NCI-H510A treated with DMSO at 0.1 percent for 48 hours (cell line): ENCODE results near the gene TSEN34.
A peak's percentile ranks its signal among the peaks of the same experiment; 100 is the strongest.

Source experiments
- DNase-seq: peaks from one replicate; lab custom pipeline; 2025; lab: John Stamatoyannopoulos, UW

The TSEN34 gene

GRCh38 chr19:54191011-54191810 lies at the start of gene TSEN34:
Gene TSEN34 (plus strand): TSS chr19:54191308. CDS start chr19:54191365, 57 bp downstream.
- DNase-seq = peak; percentile 69

DNA sequence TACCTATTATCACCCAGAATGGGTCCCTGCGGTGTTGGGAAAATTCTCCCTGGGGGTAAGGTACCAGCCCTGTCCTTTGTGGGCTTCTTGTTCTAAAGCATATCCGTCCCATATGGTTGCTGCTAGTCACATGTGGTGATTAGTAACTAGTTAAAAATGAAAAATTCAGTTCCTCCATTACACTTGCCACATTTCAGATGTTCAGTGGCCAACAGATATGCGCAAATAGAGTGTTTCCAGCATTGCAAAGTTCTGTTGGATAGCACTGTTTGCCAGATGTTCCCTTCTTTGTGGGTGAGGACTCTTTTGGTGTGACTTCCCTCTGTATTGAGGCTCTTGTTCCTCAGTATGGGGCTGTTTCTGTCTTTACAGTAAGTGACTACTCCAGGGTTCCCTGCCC lies 49.8 kb upstream of the TSEN34 start:
- DNase-seq = no peak

DNA sequence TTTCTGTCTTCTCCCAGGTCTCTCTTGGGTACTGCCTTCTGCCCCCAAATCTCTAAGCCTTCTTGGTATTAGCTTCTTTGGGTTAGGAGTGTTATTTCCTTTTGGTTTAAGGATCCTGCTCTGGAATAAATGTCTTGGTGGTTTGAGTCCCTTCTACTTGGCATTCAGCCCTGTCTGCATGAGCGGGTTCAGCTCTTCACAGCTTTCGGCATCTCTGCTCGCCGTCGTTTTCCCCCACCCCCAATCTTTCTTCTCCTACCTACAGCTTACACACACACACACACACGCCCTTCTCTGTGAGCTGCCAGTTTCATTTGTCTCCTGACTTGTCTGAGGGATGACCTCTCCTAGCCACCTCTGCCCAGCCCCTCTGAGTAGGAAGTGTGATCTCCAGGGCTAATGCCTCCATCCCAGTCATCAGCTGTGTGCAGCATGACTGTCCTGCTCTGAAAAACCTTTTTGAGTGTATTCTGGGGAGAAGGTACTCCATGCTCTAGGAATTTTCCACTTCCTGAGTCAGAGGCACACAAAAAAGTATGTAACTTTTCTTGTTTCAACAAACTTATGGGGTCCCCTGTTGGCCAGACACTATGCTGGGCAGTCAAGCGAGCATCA lies 48.8 kb upstream of the TSEN34 start:
- no peak for DNase-seq

DNA sequence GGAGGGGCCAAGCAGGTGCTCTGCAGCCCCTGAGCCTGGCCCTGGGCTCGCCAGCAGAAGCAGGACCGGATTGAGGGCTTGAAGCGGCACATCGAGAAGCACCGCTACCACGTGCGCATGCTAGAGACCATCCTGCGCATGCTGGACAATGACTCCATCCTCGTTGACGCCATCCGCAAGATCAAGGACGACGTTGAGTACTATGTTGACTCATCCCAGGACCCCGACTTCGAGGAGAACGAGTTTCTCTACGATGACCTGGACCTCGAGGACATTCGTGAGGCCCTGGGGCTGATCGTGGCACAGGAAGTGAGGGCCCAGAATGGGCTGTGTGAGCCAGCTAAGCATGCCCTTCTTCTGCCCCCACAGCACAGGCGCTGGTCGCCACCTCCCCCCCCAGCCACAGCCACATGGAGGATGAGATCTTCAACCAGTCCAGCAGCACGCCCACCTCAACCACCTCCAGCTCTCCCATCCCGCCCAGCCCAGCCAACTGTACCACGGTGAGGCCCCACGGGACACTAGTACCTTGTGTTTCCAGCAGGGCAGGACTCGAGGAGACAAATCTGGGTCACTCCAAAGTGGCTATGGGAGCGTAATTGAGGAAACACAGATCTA lies 45.5 kb upstream of the TSEN34 start:
- no peak for DNase-seq

DNA sequence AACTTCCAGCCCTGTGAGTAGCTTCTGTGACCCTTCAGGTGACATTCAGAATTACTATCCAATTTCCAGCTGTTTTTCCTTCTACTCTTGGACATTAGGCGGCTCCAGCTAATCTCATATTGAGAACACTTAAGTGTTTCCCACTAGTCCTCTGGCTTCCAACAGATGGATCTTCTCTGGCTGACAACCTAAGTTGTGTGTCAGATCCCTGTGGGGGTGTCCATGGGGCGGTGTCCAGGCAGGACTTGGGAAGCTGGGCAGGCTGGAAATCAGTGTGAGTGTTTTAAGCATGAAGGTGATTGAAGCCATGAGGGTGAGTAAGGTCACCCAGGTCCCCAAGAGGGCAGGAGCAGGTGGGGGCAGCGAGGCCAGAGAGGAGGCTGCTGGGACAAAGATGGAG lies 43.4 kb upstream of the TSEN34 start:
- no peak for DNase-seq

DNA sequence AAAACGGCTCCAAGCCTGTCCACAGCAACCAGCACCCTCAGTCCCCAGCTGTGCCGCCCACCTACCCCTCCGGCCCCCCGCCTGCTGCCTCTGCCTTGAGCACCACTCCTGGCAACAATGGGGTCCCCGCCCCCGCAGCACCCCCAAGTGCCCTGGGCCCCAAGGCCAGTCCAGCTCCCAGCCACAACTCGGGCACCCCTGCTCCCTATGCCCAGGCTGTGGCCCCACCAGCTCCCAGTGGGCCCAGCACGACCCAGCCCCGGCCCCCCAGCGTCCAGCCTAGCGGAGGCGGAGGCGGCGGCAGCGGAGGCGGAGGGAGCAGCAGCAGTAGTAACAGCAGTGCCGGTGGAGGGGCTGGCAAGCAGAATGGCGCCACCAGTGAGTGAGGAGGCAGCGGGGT lies 43.0 kb upstream of the TSEN34 start:
- no peak for DNase-seq

DNA sequence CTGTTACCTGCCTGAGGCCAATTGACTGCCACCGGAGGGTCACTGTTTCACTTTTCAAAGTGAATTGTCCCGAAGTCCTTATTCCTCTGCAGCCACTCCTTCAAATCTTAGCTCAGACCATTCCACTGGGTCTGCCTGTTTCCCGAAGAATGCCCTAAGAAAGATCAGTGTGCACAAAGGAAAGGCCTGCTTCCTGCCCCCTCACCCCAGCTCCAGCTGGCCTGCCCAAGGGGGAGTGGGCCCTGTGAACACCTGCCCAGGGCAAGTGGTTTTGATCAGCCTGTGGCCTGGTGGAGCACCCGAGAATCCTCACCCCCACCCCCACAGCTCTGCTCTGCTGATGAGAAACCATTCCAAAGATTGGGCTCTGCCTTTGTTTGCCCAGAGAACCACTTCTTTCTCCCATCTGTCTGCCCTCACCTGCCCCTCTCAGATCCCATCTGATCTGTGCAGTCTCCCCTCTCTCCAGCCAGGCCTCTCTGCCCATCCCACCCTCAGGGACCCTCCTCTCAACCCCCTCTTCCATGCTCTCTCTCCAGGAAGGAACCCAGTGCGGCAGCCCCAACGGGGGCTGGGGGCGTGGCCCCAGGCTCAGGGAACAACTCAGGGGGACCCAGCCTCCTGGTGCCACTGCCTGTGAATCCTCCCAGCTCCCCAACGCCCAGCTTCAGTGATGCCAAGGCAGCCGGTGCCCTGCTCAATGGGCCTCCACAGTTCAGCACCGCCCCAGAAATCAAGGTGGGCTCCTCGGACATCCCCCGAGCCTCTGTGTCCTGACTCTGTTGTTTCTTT lies 41.9 kb upstream of the TSEN34 start:
- DNase-seq = no peak

DNA sequence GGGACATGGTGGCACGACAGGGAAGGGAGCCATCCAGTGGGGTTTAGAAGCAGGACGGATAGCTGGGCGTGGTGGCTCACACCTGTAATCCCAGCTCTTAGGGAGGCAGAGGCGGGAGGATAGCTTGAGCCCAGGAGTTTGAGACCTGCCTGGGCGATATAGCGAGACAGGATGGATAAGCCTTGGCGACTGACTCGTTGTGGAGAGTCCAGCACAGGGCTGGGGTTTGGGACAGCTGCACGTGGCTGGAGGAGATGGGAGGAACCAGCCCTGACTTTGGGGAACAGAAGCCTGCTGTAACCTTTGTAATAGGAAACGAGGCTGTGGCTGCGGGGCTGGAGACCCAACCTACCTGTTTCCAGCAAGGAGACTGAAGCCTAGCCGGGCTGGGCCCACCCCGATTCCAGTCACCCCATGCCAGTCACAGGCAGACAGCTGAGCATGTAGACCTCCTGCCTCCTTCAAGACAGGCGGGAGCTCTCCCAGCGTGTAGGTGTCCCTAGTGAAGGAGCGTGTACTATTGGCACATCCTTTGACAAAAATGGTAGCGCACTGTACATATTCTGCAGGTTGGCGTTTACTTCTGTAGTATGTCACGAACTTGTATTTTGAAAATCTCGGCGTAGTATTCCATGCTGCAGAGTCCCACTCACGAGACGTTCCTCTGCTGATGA lies 39.6 kb upstream of the TSEN34 start:
- DNase-seq = no peak

DNA sequence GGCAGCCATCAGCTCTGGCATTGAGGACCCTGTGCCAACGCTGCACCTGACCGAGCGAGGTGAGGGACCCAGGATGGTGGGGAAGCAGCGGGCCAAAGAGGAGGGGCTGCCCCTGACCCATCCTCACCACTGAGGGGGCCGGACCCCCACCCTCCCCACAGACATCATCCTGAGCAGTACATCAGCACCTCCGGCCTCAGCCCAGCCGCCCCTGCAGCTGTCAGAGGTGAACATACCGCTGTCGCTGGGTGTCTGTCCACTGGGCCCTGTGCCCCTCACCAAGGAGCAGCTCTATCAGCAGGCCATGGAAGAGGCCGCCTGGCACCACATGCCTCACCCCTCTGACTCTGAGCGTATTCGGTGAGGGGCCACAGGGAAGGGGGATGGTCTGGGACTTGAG lies 38.8 kb upstream of the TSEN34 start:
- DNase-seq = no peak

DNA sequence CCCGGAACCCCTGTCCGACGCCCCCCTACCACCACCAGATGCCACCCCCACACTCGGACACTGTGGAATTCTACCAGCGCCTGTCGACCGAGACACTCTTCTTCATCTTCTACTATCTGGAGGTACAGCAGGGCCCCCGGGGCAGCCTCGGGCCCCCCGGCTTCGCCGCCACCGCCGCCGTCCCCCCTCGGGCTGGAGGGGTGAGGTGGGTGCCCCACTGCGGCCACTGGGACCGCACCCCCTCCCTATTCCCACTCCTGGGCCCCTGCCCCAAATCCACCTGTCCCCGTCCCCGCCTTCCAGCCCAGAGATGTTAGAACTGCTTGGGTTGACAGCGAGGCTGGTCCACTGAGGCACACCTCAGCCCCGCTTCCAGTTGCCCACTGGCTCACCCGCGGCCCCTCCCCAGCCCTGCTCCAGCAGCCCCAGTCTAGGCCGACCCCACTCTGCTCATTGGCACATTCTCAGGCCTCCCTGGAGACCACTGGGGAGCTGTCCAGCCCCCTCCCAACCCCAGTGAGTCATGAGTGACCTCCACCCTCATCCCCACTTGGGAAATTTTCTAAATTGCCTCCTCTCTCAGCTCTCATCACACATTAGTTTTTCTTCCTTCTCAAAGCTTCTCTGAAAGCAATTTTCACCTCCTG lies 38.1 kb upstream of the TSEN34 start:
- DNase-seq = no peak

DNA sequence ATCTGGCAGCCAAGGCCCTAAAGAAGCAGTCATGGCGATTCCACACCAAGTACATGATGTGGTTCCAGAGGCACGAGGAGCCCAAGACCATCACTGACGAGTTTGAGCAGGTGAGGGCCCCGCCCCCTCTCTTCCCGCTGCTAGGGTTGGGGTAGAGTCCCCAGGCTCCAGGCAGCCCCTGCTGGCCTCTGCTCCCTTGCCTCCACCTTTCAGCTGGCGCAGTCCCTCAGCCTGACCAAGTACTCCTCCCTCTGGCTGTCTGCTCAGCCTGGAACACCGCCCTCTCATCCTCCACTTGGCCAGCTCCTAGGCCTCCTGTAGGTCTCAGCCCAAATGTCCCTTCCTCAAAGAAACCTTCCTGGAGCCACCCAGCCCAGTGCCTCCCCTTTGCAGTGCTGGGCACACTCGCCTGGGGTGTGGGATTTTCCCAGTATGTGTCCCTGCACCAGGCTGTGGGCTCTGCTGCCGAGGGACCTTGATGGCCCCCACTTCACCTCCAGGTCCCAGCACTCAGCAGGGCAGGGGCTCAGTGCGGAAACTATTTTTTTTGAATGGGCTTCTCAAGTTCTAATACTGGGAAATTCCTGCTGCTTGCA lies 37.3 kb upstream of the TSEN34 start:
- DNase-seq = no peak

- no peak for DNase-seq
Measured at GRCh38 chr19:54154603-54155345, 36.3 kb upstream of the TSEN34 start.

DNA sequence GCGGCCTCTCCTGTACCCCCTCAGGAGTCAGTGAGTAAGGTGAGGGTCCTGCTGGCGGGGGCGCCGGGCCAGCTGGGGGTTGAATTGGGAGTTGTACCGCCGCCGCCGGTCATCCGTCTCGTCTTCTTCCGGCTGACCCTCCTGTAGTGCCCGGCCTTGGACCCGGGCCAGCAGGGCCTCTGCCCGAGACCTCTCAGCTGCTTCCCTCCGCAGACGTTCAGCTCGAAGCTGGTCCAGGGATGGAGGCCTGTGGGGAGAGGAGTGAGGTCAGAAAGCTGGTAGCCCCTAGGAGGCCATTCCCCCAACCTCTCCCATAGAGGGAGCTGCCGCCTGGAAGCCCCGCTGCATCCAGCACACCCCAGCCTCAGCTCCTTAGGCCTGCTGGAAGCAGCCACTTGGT lies 35.4 kb upstream of the TSEN34 start:
- DNase-seq = no peak

GRCh38 chr19:54156490-54156889 lies 34.6 kb upstream of the TSEN34 start:
- DNase-seq = no peak

DNA sequence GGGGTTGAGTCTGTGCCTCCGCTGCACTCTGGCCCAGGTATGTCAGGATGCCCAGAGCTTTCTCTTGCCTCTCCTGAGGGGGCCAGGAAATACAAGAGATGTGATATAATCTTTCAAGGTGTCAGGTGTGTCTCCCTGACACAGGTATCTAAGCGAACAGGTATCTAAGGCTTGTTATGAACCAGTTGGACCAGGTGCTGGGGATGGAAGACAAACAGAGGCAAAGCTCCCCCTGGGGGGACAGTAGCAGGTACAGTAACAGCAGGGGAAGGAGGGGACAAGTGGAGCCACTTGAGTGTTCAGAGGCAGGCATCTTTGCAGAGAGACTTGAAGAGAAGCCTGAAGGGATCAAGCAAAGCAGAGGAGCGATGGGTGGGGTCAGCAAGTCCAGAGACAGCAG lies 34.2 kb upstream of the TSEN34 start:
- DNase-seq = peak; percentile 19

- no peak for DNase-seq
Measured at GRCh38 chr19:54158812-54159351, 32.2 kb upstream of the TSEN34 start.

DNA sequence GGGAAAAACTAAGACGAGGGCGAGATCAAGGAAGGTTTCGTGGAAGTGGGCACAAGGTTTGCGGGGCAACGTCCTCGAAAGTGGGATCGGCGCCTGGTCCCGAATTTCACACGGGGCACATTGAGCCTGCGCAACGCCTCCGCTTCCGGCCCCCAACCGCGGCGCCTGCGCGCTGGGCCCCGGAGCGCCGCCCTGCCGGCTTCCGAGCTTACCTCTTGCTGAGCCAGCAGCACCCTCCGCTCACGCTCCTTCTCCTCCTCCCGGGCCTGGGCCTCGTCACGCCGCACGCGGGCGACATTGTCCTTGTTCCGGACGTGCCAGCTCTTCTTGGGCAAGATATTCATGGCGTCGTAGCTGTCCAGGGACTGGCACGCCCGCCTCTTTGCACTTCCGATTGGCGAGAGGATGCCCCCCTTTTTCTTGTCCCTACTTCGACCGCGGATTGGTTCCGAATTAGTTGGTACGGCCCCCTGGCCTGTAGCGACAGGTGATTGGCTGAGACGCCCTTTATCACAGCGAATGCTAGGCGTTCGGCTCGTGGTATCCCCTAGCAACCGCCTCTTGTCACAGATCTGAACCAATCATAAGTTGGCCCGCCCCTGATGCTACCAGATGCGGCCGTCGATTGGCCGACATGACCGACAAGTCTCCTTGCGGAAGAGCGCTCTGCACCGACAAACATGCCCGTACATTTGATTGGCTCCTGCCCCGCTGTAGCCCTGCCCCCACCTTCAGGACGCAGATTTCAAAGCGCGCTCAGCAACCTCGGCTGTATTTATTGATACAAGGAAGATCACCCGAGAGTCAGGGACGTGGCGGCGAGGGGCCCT lies 31.5 kb upstream of the TSEN34 start, which contains the start of gene LENG1:
TSS of gene LENG1 (minus strand) at position 370 of the 830 bp plus-strand sequence. CDS start at position 344, 26 bp downstream.
- DNase-seq = peak; percentile 98

- peak; percentile 47 for DNase-seq
Measured at GRCh38 chr19:54160182-54160811, 30.8 kb upstream of the TSEN34 start.
